IPS-18a (cell line): ENCODE results near the gene HOXD9.

Experiments used
- H3K27ac ChIP-seq: one replicate; pipeline ENCODE4 v1.5.1; 2013; ENCODE audit warnings: low read length
- H3K27me3 ChIP-seq: one replicate; pipeline ENCODE4 v1.6.1; 2013; ENCODE audit warnings: mild to moderate bottlenecking, low read length; ENCODE audit not compliant: control insufficient read depth, insufficient read depth
- H3K36me3 ChIP-seq: one replicate; pipeline ENCODE4 v1.6.1; 2013; ENCODE audit warnings: low read depth, low read length; ENCODE audit not compliant: control insufficient read depth
- H3K4me1 ChIP-seq: one replicate; pipeline ENCODE4 v1.6.1; 2013; ENCODE audit warnings: low read depth, low read length; ENCODE audit not compliant: control insufficient read depth
- H3K4me3 ChIP-seq: one replicate; pipeline ENCODE4 v1.5.1; 2013; ENCODE audit warnings: low read length
- H3K9ac ChIP-seq: one replicate; pipeline ENCODE4 v1.6.1; 2013; ENCODE audit warnings: mild to moderate bottlenecking, low read length, moderate library complexity
- H3K9me3 ChIP-seq: one replicate; pipeline ENCODE4 v1.6.1; 2013; ENCODE audit warnings: low read depth, low read length; ENCODE audit not compliant: control insufficient read depth

Gene HOXD9

GRCh38 chr2:176127774-176128072 is 5.2 kb downstream of the HOXD9 start:
- Histone ChIP-seq H3K9ac (no peak overlapping the region), H3K9me3 (no peaks in the 10 kb centered on the region), H3K4me1 (peaks cover 4% of the 10 kb centered on the region), H3K4me3 (peak overlapping the region; percentile 10), H3K36me3 (no peaks in the 10 kb centered on the region), H3K27me3 (peaks cover 100% of the 10 kb centered on the region), H3K27ac (no peak overlapping the region)

- H3K9ac ChIP-seq = no peak overlapping the region
- peak overlapping the region; percentile 10 for H3K4me3 ChIP-seq
- H3K4me1 ChIP-seq = peaks cover 4% of the 10 kb centered on the region
- H3K27ac ChIP-seq = no peak overlapping the region
- peaks cover 100% of the 10 kb centered on the region for H3K27me3 ChIP-seq
- H3K9me3 ChIP-seq = no peaks in the 10 kb centered on the region
- no peaks in the 10 kb centered on the region for H3K36me3 ChIP-seq
Measured at GRCh38 chr2:176128172-176128981, 5.9 kb downstream of the HOXD9 start.

GRCh38 chr2:176128982-176129796 is 6.7 kb downstream of the HOXD9 start, which contains the start of gene HOXD8:
HOXD8 (plus strand) TSS chr2:176129705; CDS start chr2:176130367, 662 bp downstream.
- H3K27ac ChIP-seq = no peak within 1 kb of the TSS
- no peak within 1 kb of the TSS for H3K9ac ChIP-seq
- H3K27me3 ChIP-seq = peaks cover 100% of the 10 kb centered on the region
- peak within 1 kb of the TSS; percentile 10 for H3K4me3 ChIP-seq
- H3K9me3 ChIP-seq = no peaks in the 10 kb centered on the region
- no peaks in the 10 kb centered on the region for H3K36me3 ChIP-seq
- H3K4me1 ChIP-seq = peaks cover 4% of the 10 kb centered on the region

- H3K27me3 ChIP-seq = peaks cover 100% of the 10 kb centered on the region
- no peaks in the 10 kb centered on the region for H3K9me3 ChIP-seq
- H3K9ac ChIP-seq = no peak overlapping the region
- peaks cover 4% of the 10 kb centered on the region for H3K4me1 ChIP-seq
- H3K4me3 ChIP-seq = no peak overlapping the region
- no peak overlapping the region for H3K27ac ChIP-seq
- H3K36me3 ChIP-seq = no peaks in the 10 kb centered on the region
Measured at GRCh38 chr2:176129813-176130146, 7.3 kb downstream of the HOXD9 start.

- Histone ChIP-seq H3K27ac (no peak overlapping the region), H3K9ac (no peak overlapping the region), H3K4me1 (peaks cover 4% of the 10 kb centered on the region), H3K36me3 (no peaks in the 10 kb centered on the region), H3K4me3 (no peak overlapping the region), H3K9me3 (no peaks in the 10 kb centered on the region), H3K27me3 (peaks cover 100% of the 10 kb centered on the region)
Measured at GRCh38 chr2:176130147-176130956, 7.8 kb downstream of the HOXD9 start.

DNA sequence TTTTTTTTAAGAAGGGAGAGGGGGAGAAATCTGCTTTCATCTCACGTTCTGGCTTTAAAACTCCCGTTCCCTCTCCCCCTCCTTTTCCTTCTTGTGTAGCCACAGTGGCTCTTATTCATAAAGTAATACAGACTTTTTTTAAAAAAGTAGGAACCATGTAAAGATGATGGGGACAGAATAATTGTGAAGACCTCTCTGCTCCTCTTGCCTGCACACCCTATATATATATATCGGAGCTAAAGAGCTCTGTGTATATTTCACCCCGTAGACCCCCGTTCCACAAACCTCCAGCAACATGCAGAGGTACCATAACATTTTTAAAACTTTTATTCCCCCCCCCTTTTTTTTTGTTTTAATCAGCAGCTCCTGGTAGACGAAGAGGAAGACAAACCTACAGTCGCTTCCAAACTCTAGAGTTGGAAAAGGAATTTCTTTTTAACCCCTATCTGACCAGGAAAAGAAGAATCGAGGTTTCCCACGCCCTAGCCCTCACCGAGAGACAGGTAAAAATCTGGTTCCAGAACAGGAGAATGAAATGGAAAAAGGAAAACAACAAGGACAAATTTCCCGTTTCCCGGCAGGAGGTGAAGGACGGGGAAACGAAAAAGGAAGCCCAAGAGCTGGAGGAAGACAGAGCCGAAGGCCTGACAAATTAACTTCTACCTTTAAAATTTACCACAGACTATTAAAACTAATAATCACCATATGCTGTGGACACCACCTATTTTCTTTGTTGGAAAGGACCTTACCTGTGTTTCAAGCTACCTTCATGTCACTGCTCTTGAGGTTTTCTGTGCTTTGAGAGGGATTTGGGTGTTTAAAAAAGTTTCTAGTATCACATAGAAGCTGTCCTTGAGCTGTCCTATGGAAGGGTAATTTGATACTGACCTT is 8.7 kb downstream of the HOXD9 start:
- H3K27me3 ChIP-seq = peaks cover 100% of the 10 kb centered on the region
- no peaks in the 10 kb centered on the region for H3K9me3 ChIP-seq
- no peaks in the 10 kb centered on the region for H3K36me3 ChIP-seq
- H3K27ac ChIP-seq = no peak overlapping the region
- H3K9ac ChIP-seq = no peak overlapping the region
- peaks cover 4% of the 10 kb centered on the region for H3K4me1 ChIP-seq
- H3K4me3 ChIP-seq = no peak overlapping the region

GRCh38 chr2:176131848-176132158 is 9.3 kb downstream of the HOXD9 start:
- H3K27ac ChIP-seq = no peak overlapping the region
- H3K27me3 ChIP-seq = peaks cover 100% of the 10 kb centered on the region
- no peak overlapping the region for H3K4me3 ChIP-seq
- peaks cover 4% of the 10 kb centered on the region for H3K4me1 ChIP-seq
- H3K9me3 ChIP-seq = no peaks in the 10 kb centered on the region
- no peak overlapping the region for H3K9ac ChIP-seq
- no peaks in the 10 kb centered on the region for H3K36me3 ChIP-seq

- no peaks in the 10 kb centered on the region for H3K36me3 ChIP-seq
- no peak overlapping the region for H3K4me3 ChIP-seq
- peaks cover 4% of the 10 kb centered on the region for H3K4me1 ChIP-seq
- no peak overlapping the region for H3K27ac ChIP-seq
- H3K9ac ChIP-seq = no peak overlapping the region
- H3K9me3 ChIP-seq = no peaks in the 10 kb centered on the region
- peaks cover 100% of the 10 kb centered on the region for H3K27me3 ChIP-seq
Measured at GRCh38 chr2:176132205-176133171, 10.0 kb downstream of the HOXD9 start.

- H3K27me3 ChIP-seq = peaks cover 100% of the 10 kb centered on the region
- no peaks in the 10 kb centered on the region for H3K9me3 ChIP-seq
- H3K4me3 ChIP-seq = no peak overlapping the region
- no peaks in the 10 kb centered on the region for H3K36me3 ChIP-seq
- no peak overlapping the region for H3K9ac ChIP-seq
- H3K27ac ChIP-seq = no peak overlapping the region
- peaks cover 3% of the 10 kb centered on the region for H3K4me1 ChIP-seq
Measured at GRCh38 chr2:176133389-176133788, 10.9 kb downstream of the HOXD9 start.

DNA sequence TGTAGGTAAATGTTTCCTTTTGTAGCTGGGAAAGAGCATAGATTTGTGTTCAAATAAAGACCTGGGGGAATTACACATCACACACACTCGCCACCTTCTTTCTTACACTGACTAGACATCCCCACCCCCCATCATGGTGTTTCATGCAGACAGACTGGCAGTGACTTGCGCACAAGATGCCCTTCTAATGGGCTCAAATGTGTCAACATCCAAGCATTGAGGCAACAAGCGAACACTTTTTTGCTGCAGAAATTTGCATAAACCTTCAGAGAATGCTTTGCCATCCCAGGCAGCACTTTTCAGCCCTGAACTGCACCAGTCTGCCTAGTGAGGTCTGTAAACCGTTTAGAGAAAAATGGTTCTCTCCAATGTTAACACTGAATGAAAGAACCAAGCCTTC is 11.5 kb downstream of the HOXD9 start:
- Histone ChIP-seq H3K27ac (no peak overlapping the region), H3K9ac (no peak overlapping the region), H3K4me3 (no peak overlapping the region), H3K36me3 (no peaks in the 10 kb centered on the region), H3K4me1 (no peaks in the 10 kb centered on the region), H3K27me3 (peaks cover 100% of the 10 kb centered on the region), H3K9me3 (no peaks in the 10 kb centered on the region)
